Caco-2 (cell line): ENCODE data around the gene WDR36. TPM values are rescaled to one million over a fixed set of nuclear protein-coding genes. Genes with fewer than 3 reads are reported as not detected.
"Not testable (repeated sequence)": the region's sequence is repeated elsewhere in the genome, so short reads cannot be mapped to it uniquely, and the experiment has no call there.

ENCODE experiments used
- BruUV-seq: library from RNA; stranded (reverse); fragments of 400-500 nt; replicated peaks from 2 replicates; lab custom pipeline; 2021; lab: Mats Ljungman, UMichigan
- CTCF ChIA-PET: fragments of 300-600 bp; sonication (Branson Sonifier 250); formaldehyde crosslinking; loops from one replicate; lab custom pipeline; 2022; ENCODE audit warnings: antibody characterized with exemption; lab: Charles Lee
- POLR2A ChIA-PET: fragments of 300-600 bp; sonication (Branson Sonifier 250); formaldehyde crosslinking; loops from one replicate; lab custom pipeline; 2022; ENCODE audit warnings: antibody characterized with exemption; lab: Charles Lee
- DNase-seq, 2 experiments: peaks; one replicate each; pipeline versions ENCODE4 v3.0.0 to v3.0.0-alpha.2; 2020 to 2022
- H3K27me3 ChIP-seq: replicated peaks from 2 replicates; pipeline ENCODE4 v1.6.0; 2011; ENCODE audit warnings: low read length; ENCODE audit not compliant: control insufficient read depth, insufficient read depth
- H3K36me3 ChIP-seq: 2 replicates; pipeline ENCODE4 v1.5.1; 2011; ENCODE audit warnings: low read length; ENCODE audit not compliant: control insufficient read depth, insufficient read depth
- H3K4me1 ChIP-seq: fragments of 250-450 bp; sonication (Bioruptor Pico); 2 replicates; pipeline ENCODE4 v1.5.1; 2020; ENCODE audit warnings: mild to moderate bottlenecking
- H3K4me3 ChIP-seq: 2 replicates; pipeline ENCODE4 v1.5.1; 2011; ENCODE audit warnings: low read depth, mild to moderate bottlenecking, control low read depth, low read length
- H3K9me3 ChIP-seq: fragments of 250-450 bp; sonication (Bioruptor Pico); 2 replicates; pipeline ENCODE4 v1.5.1; 2020; ENCODE audit warnings: mild to moderate bottlenecking, moderate library complexity
- H3K27ac Mint-ChIP-seq: one replicate; pipeline ENCODE4 v1.8.0; 2022; ENCODE audit warnings: mixed read lengths; ENCODE audit not compliant: unreplicated experiment
- H3K27me3 Mint-ChIP-seq: one replicate; pipeline ENCODE4 v1.8.0; 2022; ENCODE audit warnings: mixed read lengths; ENCODE audit not compliant: insufficient read depth, unreplicated experiment
- H3K36me3 Mint-ChIP-seq: one replicate; pipeline ENCODE4 v1.8.0; 2022; ENCODE audit warnings: mild to moderate bottlenecking, mixed read lengths; ENCODE audit not compliant: insufficient read depth, unreplicated experiment
- H3K4me1 Mint-ChIP-seq: one replicate; pipeline ENCODE4 v1.8.0; 2022; ENCODE audit warnings: low read depth, mixed read lengths; ENCODE audit not compliant: unreplicated experiment
- H3K4me3 Mint-ChIP-seq: one replicate; pipeline ENCODE4 v1.8.0; 2022; ENCODE audit warnings: mild to moderate bottlenecking, moderate library complexity, mixed read lengths; ENCODE audit not compliant: unreplicated experiment
- H3K9me3 Mint-ChIP-seq: one replicate; pipeline ENCODE4 v1.8.0; 2022; ENCODE audit warnings: mixed read lengths; ENCODE audit not compliant: unreplicated experiment
- CTCF ChIP-seq, 2 experiments: fragments of 200-600 bp in 1 of 2; IDR thresholded peaks; 1 replicate in 1 of 2; 2 replicates in 1 of 2; pipeline versions ENCODE4 v1.5.1 to v1.8.0; 2011 to 2022; ENCODE audit warnings: antibody characterized with exemption in 1 of 2, control low read depth in 1 of 2, inconsistent platforms in 1 of 2, low read depth in 1 of 2, low read length in 1 of 2, mild to moderate bottlenecking in 1 of 2, moderate library complexity in 1 of 2; ENCODE audit not compliant: insufficient read depth in 1 of 2, severe bottlenecking in 1 of 2, unreplicated experiment in 1 of 2
- intact Hi-C: fragments of 100-400 bp; cut with micrococcal nuclease; formaldehyde crosslinking; loops from one replicate; pipeline ENCODE4 v1.10.0; 2022; ENCODE audit not compliant: unreplicated experiment
- total RNA-seq: library from RNA; stranded (reverse); gene quantifications from 2 replicates; pipeline ENCODE4 v1.2.3, GENCODE V29; 2022

Gene WDR36
- total RNA-seq, 1 experiment from 2014 or later, result 33.5 TPM

- TF ChIP-seq CTCF (IDR thresholded peaks at IDR 0.05; ENCODE audit: insufficient read depth in 1 of 2, low read depth in 1 of 2, low read length in 1 of 2, severe bottlenecking in 1 of 2, unreplicated experiment in 1 of 2), result no peak
- H3K9me3 Mint-ChIP-seq, result no peaks in the 10 kb centered on the region
- Histone ChIP-seq H3K27me3 (no peaks in the 10 kb centered on the region), H3K36me3 (no peaks in the 10 kb centered on the region), H3K9me3 (no peaks in the 10 kb centered on the region), H3K4me1 (no peaks in the 10 kb centered on the region), H3K4me3 (no peak overlapping the region)
- H3K4me1 Mint-ChIP-seq, result no peaks in the 10 kb centered on the region
- peaks cover 8% of the 10 kb centered on the region for H3K36me3 Mint-ChIP-seq
- CTCF ChIA-PET, result no interaction called here
- H3K27me3 Mint-ChIP-seq, result peaks cover 3% of the 10 kb centered on the region
- POLR2A ChIA-PET, result no interaction called here
- H3K4me3 Mint-ChIP-seq, result no peak overlapping the region
- intact Hi-C loops, result no loop called here
- no peak overlapping the region for H3K27ac Mint-ChIP-seq
- no peak for DNase-seq
- BruUV-seq, result no TSS peak
Observed at GRCh38 chr5:111135363-111135762, 43.2 kb downstream of the WDR36 start.

DNA sequence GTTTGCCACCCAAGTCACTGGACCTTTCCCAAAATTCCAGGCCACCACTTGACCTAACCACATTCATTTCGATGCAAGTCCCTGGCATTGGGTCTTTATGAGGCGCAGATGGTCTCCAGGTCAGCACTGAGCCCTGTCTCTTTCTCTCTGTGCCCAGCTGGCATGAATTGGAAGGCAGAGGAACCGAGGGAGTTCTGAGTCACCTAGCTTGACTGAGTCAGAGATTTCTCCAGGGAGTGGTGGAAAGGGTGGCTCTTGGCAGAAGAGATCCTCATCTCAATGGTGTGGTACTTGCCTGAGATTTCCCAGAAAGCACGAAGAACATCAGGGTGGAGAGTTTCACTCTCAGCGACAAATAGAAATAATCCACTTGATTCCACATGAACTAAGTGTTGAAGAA, 43.8 kb downstream of the WDR36 start:
- BruUV-seq, result no TSS peak
- POLR2A ChIA-PET, result no interaction called here
- no peak overlapping the region for H3K27ac Mint-ChIP-seq

GRCh38 chr5:111138096-111138495, 45.9 kb downstream of the WDR36 start:
- no peaks in the 10 kb centered on the region for H3K4me1 Mint-ChIP-seq
- H3K9me3 ChIP-seq, result no peaks in the 10 kb centered on the region

More for the DNA sequence above, 43.8 kb downstream of the WDR36 start:
- no peaks in the 10 kb centered on the region for H3K36me3 ChIP-seq
- no peaks in the 10 kb centered on the region for H3K4me1 Mint-ChIP-seq
- CTCF ChIA-PET, result no interaction called here
- intact Hi-C loops, result no loop called here
- no peak for DNase-seq
- no peaks in the 10 kb centered on the region for H3K9me3 Mint-ChIP-seq
- peaks cover 8% of the 10 kb centered on the region for H3K36me3 Mint-ChIP-seq
- no peaks in the 10 kb centered on the region for H3K27me3 ChIP-seq
- H3K9me3 ChIP-seq, result no peaks in the 10 kb centered on the region
- H3K4me3 Mint-ChIP-seq, result no peak overlapping the region
- H3K4me1 ChIP-seq, result no peaks in the 10 kb centered on the region
- no peak overlapping the region for H3K4me3 ChIP-seq
- no peak for TF ChIP-seq CTCF (IDR thresholded peaks at IDR 0.05; ENCODE audit: insufficient read depth in 1 of 2, low read depth in 1 of 2, low read length in 1 of 2, severe bottlenecking in 1 of 2, unreplicated experiment in 1 of 2)
- H3K27me3 Mint-ChIP-seq, result peaks cover 3% of the 10 kb centered on the region

GRCh38 chr5:111141471-111141870, 49.3 kb downstream of the WDR36 start:
- H3K27me3 ChIP-seq, H3K36me3 Mint-ChIP-seq, DNase-seq, H3K9me3 ChIP-seq, H3K9me3 Mint-ChIP-seq, POLR2A ChIA-PET, H3K27me3 Mint-ChIP-seq, CTCF ChIA-PET, H3K36me3 ChIP-seq, H3K4me3 ChIP-seq, intact Hi-C loops, H3K4me3 Mint-ChIP-seq, H3K27ac Mint-ChIP-seq, BruUV-seq, H3K4me1 ChIP-seq, H3K4me1 Mint-ChIP-seq: not testable (repeated sequence)

More at GRCh38 chr5:111138096-111138495, 45.9 kb downstream of the WDR36 start:
- Mint-ChIP-seq H3K4me3 (no peak overlapping the region), H3K27me3 (peaks cover 3% of the 10 kb centered on the region), H3K27ac (no peak overlapping the region), H3K9me3 (no peaks in the 10 kb centered on the region), H3K36me3 (peaks cover 4% of the 10 kb centered on the region)
- ChIA-PET CTCF (no interaction called here), POLR2A (no interaction called here)
- Histone ChIP-seq H3K4me3 (no peak overlapping the region), H3K36me3 (no peaks in the 10 kb centered on the region), H3K27me3 (no peaks in the 10 kb centered on the region), H3K4me1 (no peaks in the 10 kb centered on the region)
- TF ChIP-seq CTCF (IDR thresholded peaks at IDR 0.05; ENCODE audit: insufficient read depth in 1 of 2, low read depth in 1 of 2, low read length in 1 of 2, severe bottlenecking in 1 of 2, unreplicated experiment in 1 of 2), result no peak
- intact Hi-C loops, result no loop called here
- BruUV-seq, result no TSS peak
- DNase-seq, result no peak
